Thymus (tissue), 14 donors: ENCODE measurements around the gene CARMIL3. TPM values are rescaled to one million over a fixed set of nuclear protein-coding genes. Genes with fewer than 3 reads are reported as not detected.
"Not testable (repeated sequence)": the region's sequence is repeated elsewhere in the genome, so short reads cannot be mapped to it uniquely, and the experiment has no call there.

Experiments
- DNase-seq, 9 donors: peaks; one replicate each; pipeline ENCODE4 v3.0.0-alpha.2; 2013; ENCODE audit warnings: low spot score in 9 of 9, low read depth in 6 of 9, missing footprints in 1 of 9
- H3K27ac ChIP-seq, 2 donors: one replicate each; pipeline ENCODE4 v1.5.1; 2013; ENCODE audit warnings: control low read depth in 1 of 2, low read depth in 1 of 2, low read length in 1 of 2, mild to moderate bottlenecking in 1 of 2, moderate library complexity in 1 of 2
- H3K27me3 ChIP-seq, 2 donors: one replicate each; pipeline ENCODE4 v1.5.1; 2013; ENCODE audit warnings: low read length in 1 of 2; ENCODE audit not compliant: control insufficient read depth in 2 of 2, insufficient read depth in 1 of 2
- H3K36me3 ChIP-seq, 2 donors: one replicate each; pipeline ENCODE4 v1.5.1; 2013; ENCODE audit warnings: low read length in 1 of 2, mild to moderate bottlenecking in 1 of 2, moderate library complexity in 1 of 2; ENCODE audit not compliant: control insufficient read depth in 2 of 2, insufficient read depth in 2 of 2
- H3K4me1 ChIP-seq, 2 donors: one replicate each; pipeline ENCODE4 v1.5.1; 2013; ENCODE audit warnings: low read length in 2 of 2; ENCODE audit not compliant: control insufficient read depth in 2 of 2, insufficient read depth in 2 of 2
- H3K4me3 ChIP-seq, 2 donors: one replicate each; pipeline ENCODE4 v1.5.1; 2013; ENCODE audit warnings: low read length in 2 of 2, control low read depth in 1 of 2, mild to moderate bottlenecking in 1 of 2
- H3K9me3 ChIP-seq, 2 donors: one replicate each; pipeline ENCODE4 v1.5.1; 2013; ENCODE audit warnings: low read length in 1 of 2, mild to moderate bottlenecking in 1 of 2; ENCODE audit not compliant: control insufficient read depth in 2 of 2, insufficient read depth in 1 of 2
- WGBS: extraction: QIAGEN DNeasy Blood & Tissue Kit; methylation state at CpG from one replicate; pipeline ENCODE4 v1.1.7; 2013; 5-methylcytosine and 5-hydroxymethylcytosine counted together
- long read RNA-seq, 10 donors: transcript quantifications; one replicate each; lab custom pipeline, GENCODE V29; 2026
- polyA plus RNA-seq: library from polyadenylated mRNA; stranded (reverse); fragments of 200-250 nt; gene quantifications from one replicate; pipeline ENCODE4 v1.2.3, GENCODE V29; 2013
- total RNA-seq: library from RNA; stranded (reverse); fragments of 120-200 nt; gene quantifications from one replicate; pipeline ENCODE4 v1.2.4, GENCODE V29; 2013
- donor health status: healthy.

Gene CARMIL3
- total RNA-seq (0.52 TPM), polyA plus RNA-seq (0.89 TPM)
- long read RNA-seq, donor 1 = 0 reads
- long read RNA-seq, donor 2 = 0 reads
- long read RNA-seq, donor 3 = 0 reads
- long read RNA-seq, donor 4 = 0 reads
- long read RNA-seq, donor 5 = 0 reads
- long read RNA-seq, donor 6 = 0 reads
- long read RNA-seq, donor 7 = 0 reads
- long read RNA-seq, donor 8 = 0 reads
- long read RNA-seq, donor 9 = 0 reads
- long read RNA-seq, donor 10 = 0 reads

GRCh38 chr14:24051789-24052655 lies at the start of gene CARMIL3:
Gene CARMIL3 (plus strand): TSS chr14:24052009. CDS start chr14:24052154, 145 bp downstream.
- no peak within 1 kb of the TSS for H3K27ac ChIP-seq
- peak in 8 of 9 donors; percentile 20 to 71 (median 46) for DNase-seq

GRCh38 chr14:24006471-24006816 lies 45.4 kb upstream of the CARMIL3 start:
- WGBS = 5% methylated on average over 1 of the region's 15 CpGs
- not testable (repeated sequence) for DNase-seq, H3K27ac ChIP-seq, H3K36me3 ChIP-seq, H3K4me1 ChIP-seq, H3K9me3 ChIP-seq, H3K27me3 ChIP-seq
- peak overlapping the region; percentile 35 to 46 for H3K4me3 ChIP-seq

More at GRCh38 chr14:24051789-24052655, at the start of gene CARMIL3:
- Histone ChIP-seq H3K36me3 (no peaks in the 10 kb centered on the region), H3K9me3 (peaks cover 0 to 3% of the 10 kb centered on the region in 2 donors), H3K27me3 (peaks cover 3 to 33% of the 10 kb centered on the region in 2 donors), H3K4me3 (peak within 1 kb of the TSS; percentile 48 to 58), H3K4me1 (peaks cover 3 to 15% of the 10 kb centered on the region in 2 donors)
- WGBS = under 1% methylated on average over 92 of the region's 92 CpGs

DNA sequence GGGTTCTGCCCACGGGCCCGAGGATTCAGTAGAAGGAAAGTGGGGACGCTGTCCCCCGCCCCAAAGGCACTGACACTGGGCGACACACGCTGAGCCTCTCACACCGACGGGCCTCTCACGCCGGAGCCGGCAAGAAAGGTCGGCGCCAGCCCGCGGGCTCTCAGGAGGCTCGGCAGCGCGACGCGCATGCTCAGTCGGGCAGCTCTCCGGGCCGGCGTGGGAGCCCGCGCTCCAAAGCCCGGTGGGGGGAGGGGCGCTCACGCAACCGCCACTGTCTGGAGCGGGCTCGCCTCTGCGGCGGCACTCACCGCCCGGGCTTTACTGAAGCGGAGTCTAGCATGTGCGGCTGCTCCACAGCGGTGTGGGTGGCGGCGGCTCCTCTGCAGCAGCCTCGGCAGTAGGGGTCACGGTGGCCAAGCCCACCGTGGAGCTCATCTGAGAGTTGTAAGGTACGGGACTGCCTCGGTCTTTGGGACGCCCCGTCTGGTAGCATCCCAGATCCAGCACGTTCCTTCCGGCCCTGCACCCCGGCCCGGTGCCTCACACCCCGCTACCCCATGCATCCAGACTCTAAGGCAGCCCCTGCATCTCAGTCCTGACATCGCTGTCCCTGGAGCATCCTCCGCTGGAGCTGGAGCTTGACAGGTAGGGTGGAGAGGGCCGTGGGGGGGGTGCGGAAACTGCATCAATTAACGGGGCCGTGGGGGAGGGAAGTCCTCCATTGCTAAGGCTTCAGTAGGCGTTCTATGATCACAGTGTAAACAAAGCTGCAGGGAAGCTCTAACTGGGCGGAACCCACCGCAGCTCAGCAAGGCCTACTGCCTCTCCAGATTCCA lies 44.8 kb upstream of the CARMIL3 start:
- 10% methylated on average over 31 of the region's 62 CpGs for WGBS
- H3K4me1 ChIP-seq, H3K36me3 ChIP-seq, H3K27ac ChIP-seq, H3K27me3 ChIP-seq, H3K9me3 ChIP-seq: not testable (repeated sequence)
- DNase-seq = peak in 3 of 9 donors; percentile 24 to 60 (median 49)
- H3K4me3 ChIP-seq = peak overlapping the region; percentile 35 to 46

GRCh38 chr14:24011051-24011450 lies 40.8 kb upstream of the CARMIL3 start:
- H3K9me3 ChIP-seq = no peaks in the 10 kb centered on the region
- H3K36me3 ChIP-seq = no peaks in the 10 kb centered on the region
- peaks cover 0 to 8% of the 10 kb centered on the region in 2 donors for H3K4me1 ChIP-seq
- H3K4me3 ChIP-seq = no peak overlapping the region
- H3K27me3 ChIP-seq = no peaks in the 10 kb centered on the region
- no peak for DNase-seq
- WGBS = 92% methylated on average over 2 of the region's 2 CpGs
- H3K27ac ChIP-seq = no peak overlapping the region

GRCh38 chr14:24012726-24013273 lies 39.0 kb upstream of the CARMIL3 start:
- WGBS = 99% methylated on average over 4 of the region's 4 CpGs
- DNase-seq, H3K27ac ChIP-seq: not testable (repeated sequence)

GRCh38 chr14:24013654-24014514 lies 37.9 kb upstream of the CARMIL3 start:
- DNase-seq = peak; percentile 47 to 87 (median 67)
- H3K27ac ChIP-seq = no peak overlapping the region
- no peaks in the 10 kb centered on the region for H3K9me3 ChIP-seq
- 38% methylated on average over 12 of the region's 12 CpGs for WGBS
- H3K36me3 ChIP-seq = no peaks in the 10 kb centered on the region
- no peak overlapping the region for H3K4me3 ChIP-seq
- no peaks in the 10 kb centered on the region for H3K27me3 ChIP-seq
- H3K4me1 ChIP-seq = peaks cover 0 to 5% of the 10 kb centered on the region in 2 donors

More at GRCh38 chr14:24012726-24013273, 39.0 kb upstream of the CARMIL3 start:
- not testable (repeated sequence) for H3K4me3 ChIP-seq, H3K4me1 ChIP-seq, H3K36me3 ChIP-seq, H3K9me3 ChIP-seq, H3K27me3 ChIP-seq

DNA sequence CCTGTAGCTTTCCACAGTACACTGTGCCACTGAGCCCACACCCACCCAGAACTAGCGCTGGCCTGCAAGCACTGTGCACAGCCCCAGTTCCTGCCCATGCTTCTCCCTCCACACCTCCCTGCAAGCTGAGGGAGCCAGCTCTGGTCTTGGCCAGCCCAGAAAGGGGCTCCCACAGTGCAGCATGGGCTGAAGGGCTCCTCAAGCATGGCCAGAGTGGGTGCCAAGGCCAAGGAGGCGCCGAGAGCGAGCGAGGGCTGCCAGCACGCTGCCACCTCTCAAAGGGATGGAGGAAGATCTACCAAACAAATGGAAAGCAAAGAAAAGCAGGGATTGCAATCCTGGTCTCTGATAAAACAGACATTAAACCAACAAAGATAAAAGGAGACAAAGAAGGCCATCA lies 36.1 kb upstream of the CARMIL3 start:
- not testable (repeated sequence) for H3K27ac ChIP-seq, H3K9me3 ChIP-seq, DNase-seq, H3K4me3 ChIP-seq, H3K27me3 ChIP-seq, H3K36me3 ChIP-seq, H3K4me1 ChIP-seq
- WGBS = 98% methylated on average over 6 of the region's 6 CpGs

DNA sequence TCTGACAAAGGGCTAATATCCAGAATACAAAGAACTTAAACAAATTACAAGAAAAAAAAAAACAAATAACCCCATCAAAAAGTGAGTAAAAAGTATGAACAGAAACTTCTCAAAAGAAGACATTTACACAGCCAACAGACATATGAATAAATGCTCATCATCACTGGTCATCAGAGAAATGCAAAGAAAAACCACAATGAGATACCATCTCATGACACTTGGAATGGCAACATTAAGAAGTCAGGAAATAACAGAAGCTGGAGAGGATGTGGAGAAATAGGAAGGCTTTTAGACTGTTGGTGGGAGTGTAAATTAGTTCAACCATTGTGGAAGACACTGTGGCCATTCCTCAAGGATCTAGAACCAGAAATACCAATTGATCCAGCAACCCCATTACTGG lies 32.8 kb upstream of the CARMIL3 start:
- H3K4me1 ChIP-seq, H3K36me3 ChIP-seq, H3K4me3 ChIP-seq, DNase-seq, H3K27me3 ChIP-seq, H3K27ac ChIP-seq, H3K9me3 ChIP-seq: not testable (repeated sequence)
